ENCODE data around the gene SUGCT. TPM values are rescaled to one million over a fixed set of nuclear protein-coding genes. Genes with fewer than 3 reads are reported as not detected.

Gene SUGCT
- total RNA-seq, 4 donors from 2014 or later = 1.1 to 3.6 (median 2.6) TPM

DNA sequence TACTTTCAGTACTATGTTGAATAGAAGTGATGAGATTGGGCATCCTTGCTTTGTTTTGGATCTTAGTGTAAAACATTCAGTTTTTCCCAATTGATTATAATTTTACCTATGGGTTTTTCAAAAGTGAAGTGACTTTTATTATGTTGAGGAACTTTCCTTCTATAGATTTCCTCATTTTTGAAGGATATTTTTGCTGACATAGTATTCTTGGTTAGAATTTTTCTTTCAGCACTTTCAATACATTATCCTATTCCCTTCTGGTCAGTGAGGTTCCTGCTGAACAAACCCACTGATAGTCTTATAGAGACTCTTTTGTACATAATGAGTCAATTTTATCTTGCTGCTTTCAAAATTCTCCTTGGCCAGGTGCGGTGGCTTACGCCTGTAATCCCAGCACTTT is 297.2 kb downstream of the SUGCT start:
- DNase-seq (ENCODE audit: low spot score) (no peak), ATAC-seq (ENCODE audit: low FRiP score) (no peak)
- TF ChIP-seq, protein P1, sequence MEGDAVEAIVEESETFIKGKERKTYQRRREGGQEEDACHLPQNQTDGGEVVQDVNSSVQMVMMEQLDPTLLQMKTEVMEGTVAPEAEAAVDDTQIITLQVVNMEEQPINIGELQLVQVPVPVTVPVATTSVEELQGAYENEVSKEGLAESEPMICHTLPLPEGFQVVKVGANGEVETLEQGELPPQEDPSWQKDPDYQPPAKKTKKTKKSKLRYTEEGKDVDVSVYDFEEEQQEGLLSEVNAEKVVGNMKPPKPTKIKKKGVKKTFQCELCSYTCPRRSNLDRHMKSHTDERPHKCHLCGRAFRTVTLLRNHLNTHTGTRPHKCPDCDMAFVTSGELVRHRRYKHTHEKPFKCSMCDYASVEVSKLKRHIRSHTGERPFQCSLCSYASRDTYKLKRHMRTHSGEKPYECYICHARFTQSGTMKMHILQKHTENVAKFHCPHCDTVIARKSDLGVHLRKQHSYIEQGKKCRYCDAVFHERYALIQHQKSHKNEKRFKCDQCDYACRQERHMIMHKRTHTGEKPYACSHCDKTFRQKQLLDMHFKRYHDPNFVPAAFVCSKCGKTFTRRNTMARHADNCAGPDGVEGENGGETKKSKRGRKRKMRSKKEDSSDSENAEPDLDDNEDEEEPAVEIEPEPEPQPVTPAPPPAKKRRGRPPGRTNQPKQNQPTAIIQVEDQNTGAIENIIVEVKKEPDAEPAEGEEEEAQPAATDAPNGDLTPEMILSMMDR (IDR thresholded peaks at IDR 0.05) = no peak

DNA sequence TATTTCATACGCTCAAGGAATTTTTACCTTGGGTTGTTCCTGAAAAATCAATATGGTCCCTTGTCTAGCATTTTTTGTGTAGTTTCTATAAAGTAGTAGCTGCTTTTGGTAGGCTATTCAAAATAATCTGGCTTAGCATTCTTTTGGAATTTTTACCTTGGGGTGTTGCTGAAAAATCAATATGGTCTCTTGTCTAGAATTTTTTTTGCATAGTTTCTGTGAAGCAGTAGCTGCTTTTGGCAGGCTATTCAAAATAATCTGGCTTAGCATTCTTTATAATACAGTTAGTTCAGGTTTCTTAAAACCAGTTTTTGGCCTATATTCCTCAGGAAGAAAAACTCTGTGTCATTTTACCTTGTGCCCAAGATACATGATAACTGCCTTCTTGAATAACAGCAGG is 301.9 kb downstream of the SUGCT start:
- ATAC-seq (ENCODE audit: low FRiP score) (no peak), DNase-seq (ENCODE audit: low spot score) (no peak)
- TF ChIP-seq, protein P1 (IDR thresholded peaks at IDR 0.05) = no peak

DNA sequence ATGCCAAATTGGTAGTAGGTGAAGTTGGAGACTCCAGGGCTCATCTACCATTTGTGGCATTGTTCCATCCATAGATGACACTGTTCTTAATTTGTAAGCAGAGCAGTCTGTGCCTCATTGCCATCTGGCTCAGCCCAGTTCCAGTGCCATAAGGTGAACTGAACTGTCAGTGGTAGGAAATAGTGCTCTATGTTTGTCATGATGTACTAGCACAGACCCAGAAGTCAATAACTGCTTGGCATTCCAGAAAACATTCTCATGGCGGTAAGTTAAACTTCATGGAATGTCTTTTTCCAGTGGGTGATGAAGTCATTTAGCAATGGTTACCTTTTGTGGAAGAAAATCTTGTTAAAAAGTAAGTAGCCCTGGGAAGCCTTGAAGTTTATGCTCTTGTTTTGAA is 302.7 kb downstream of the SUGCT start:
- DNase-seq (ENCODE audit: low spot score) (no peak), ATAC-seq (ENCODE audit: low FRiP score) (no peak)
- TF ChIP-seq, protein P1 (IDR thresholded peaks at IDR 0.05) = no peak

DNA sequence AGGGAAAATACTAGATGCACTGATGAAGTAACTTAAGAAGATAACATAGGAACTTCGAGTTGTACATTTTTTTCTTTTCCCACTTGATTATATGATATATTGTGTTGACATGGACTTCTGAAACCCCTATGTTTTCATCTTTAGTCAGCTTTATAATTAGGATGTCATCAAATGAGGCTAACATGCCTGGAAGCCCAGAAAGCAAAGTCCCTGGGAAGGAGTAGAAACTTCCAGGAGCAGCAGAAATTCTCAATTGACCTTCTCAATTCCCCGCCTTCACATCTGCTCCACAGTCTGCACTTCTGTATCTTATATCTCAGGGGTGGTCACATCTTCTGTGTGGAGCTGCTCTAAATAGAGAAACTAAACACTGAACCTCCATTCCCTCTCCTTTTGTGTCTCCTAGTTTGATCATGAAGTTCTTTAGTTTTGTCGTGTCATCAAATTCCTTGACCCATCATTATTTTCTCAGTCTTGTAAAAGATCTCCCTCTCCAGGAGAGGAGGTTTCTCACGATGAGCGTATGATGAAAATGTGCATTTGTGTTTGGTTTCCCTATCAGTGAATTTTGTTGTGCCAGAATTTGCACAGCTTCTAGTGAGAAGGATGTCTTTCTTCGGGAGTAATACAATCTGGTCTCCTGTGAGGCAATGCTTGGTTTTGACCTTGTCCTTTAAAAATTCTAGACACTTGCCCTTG is 303.3 kb downstream of the SUGCT start:
- no peak for DNase-seq (ENCODE audit: low spot score)
- TF ChIP-seq, protein P1 (IDR thresholded peaks at IDR 0.05) = no peak
- no peak for ATAC-seq (ENCODE audit: low FRiP score)

DNA sequence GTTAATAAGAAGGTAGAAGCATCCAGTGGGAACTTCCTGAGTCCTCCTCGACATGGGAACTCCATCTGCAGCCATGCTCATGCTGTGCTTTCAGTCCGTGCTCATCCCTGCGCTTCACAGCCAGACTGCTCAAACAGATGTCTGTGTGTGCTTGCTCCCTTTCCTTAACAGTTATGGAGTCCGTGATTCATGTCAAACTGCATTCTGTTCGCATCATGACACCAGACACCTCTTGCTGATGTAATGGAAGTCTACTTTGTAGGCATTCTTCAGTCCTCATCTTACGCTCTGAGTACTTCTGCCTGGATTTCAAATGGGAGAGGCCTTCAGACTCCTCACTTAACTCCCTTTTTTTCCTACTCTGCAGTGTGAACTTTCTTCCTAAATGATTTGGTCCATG is 304.9 kb downstream of the SUGCT start:
- DNase-seq (ENCODE audit: low spot score) = no peak
- TF ChIP-seq, protein P1 (IDR thresholded peaks at IDR 0.05) = no peak
- no peak for ATAC-seq (ENCODE audit: low FRiP score)

DNA sequence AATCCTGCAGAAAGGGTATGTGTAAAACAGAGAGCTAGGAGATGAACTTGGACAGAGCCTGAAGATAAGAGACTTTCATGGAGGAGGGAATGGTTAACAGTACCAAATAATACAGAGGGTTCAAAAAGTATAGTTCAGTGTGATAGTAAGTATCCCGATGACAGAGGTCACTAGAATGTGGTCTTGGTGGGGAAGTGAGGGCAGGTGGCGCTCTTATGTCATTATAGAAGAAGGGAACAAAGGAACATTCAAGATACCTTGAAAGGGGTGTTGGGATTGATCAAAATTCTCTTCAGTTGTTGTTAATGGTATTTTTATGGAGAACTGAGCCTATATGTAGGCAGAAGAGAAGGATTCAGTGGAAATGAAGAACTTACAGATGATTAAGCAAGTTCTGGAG is 312.5 kb downstream of the SUGCT start:
- DNase-seq (ENCODE audit: low spot score) (no peak), ATAC-seq (ENCODE audit: low FRiP score) (no peak)
- TF ChIP-seq, protein P1 (IDR thresholded peaks at IDR 0.05) = no peak

DNA sequence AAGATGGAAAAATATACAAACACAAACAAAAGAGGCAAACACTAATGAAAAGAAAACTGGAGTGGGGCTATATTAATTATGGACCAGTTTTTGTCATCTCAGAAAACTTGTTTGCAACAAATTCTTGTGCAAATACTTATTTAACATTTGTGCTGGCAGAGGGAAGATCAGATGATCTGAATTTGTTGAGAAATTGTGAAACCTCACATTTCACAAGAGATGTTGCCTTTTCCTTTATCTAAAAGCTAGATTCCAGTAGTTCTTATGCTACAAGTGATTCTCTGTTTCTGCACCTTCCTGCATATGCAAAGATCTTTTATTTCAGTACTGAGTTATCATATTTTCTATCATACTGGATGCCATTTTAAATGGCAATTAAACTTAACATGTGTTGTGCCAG is 320.7 kb downstream of the SUGCT start:
- DNase-seq (ENCODE audit: low spot score) (no peak), ATAC-seq (ENCODE audit: low FRiP score) (no peak)
- TF ChIP-seq, protein P1 (IDR thresholded peaks at IDR 0.05) = no peak
